GM20431 (cell line): Measurements from ENCODE around the gene IPO13.

Experiments
- in situ Hi-C: fragments of 300-500 bp; cut with MseI, MboI; formaldehyde crosslinking; loops from one replicate; pipeline ENCODE4 v1.15.0; 2020; ENCODE audit warnings: low sequenced_read_pairs; ENCODE audit not compliant: unreplicated experiment

Gene IPO13

GRCh38 chr1:43945674-43946235, 995 bp upstream of the IPO13 start:
- in situ Hi-C loops = no loop called here

- in situ Hi-C loops = no loop called here
Observed at GRCh38 chr1:43947061-43947873, 517 bp downstream of the IPO13 start.

- in situ Hi-C loops = no loop called here
Observed at GRCh38 chr1:43947874-43948437, 1.2 kb downstream of the IPO13 start.

- in situ Hi-C loops = no loop called here
Observed at GRCh38 chr1:43949678-43950077, 2.9 kb downstream of the IPO13 start.

GRCh38 chr1:43951021-43951985, 4.6 kb downstream of the IPO13 start:
- in situ Hi-C loops = no loop called here

GRCh38 chr1:43952731-43953346, 6.1 kb downstream of the IPO13 start:
- in situ Hi-C loops = no loop called here

- in situ Hi-C loops = no loop called here
Observed at GRCh38 chr1:43953361-43953760, 6.6 kb downstream of the IPO13 start.

GRCh38 chr1:43954036-43954435, 7.3 kb downstream of the IPO13 start:
- in situ Hi-C loops = no loop called here

- in situ Hi-C loops = no loop called here
Observed at GRCh38 chr1:43956234-43956633, 9.5 kb downstream of the IPO13 start.

GRCh38 chr1:43957407-43958040, 10.8 kb downstream of the IPO13 start:
- in situ Hi-C loops = no loop called here

- in situ Hi-C loops = no loop called here
Observed at GRCh38 chr1:43958351-43959255, 11.9 kb downstream of the IPO13 start.

- in situ Hi-C loops = no loop called here
Observed at GRCh38 chr1:43960798-43961197, 14.0 kb downstream of the IPO13 start.

GRCh38 chr1:43961692-43962091, 14.9 kb downstream of the IPO13 start:
- in situ Hi-C loops = no loop called here

- in situ Hi-C loops = no loop called here
Observed at GRCh38 chr1:43962324-43962723, 15.6 kb downstream of the IPO13 start.

GRCh38 chr1:43963006-43963405, 16.3 kb downstream of the IPO13 start:
- in situ Hi-C loops = no loop called here

GRCh38 chr1:43963890-43964289, 17.1 kb downstream of the IPO13 start:
- in situ Hi-C loops = no loop called here

GRCh38 chr1:43965316-43965715, 18.6 kb downstream of the IPO13 start:
- in situ Hi-C loops = no loop called here

- in situ Hi-C loops = no loop called here
Observed at GRCh38 chr1:43968348-43968948, 21.7 kb downstream of the IPO13 start.
